HEK293 (cell line): ENCODE data around the gene TSEN54.

ENCODE experiments used
- BCL11B ChIP-seq: fragments of 450-650 bp; formaldehyde crosslinking; IDR thresholded peaks from 2 replicates; pipeline ENCODE4 v1.5.1; 2016; ENCODE audit warnings: low read depth, missing biosample characterization, missing genetic modification characterization
- KLF17 ChIP-seq: fragments of 450-650 bp; formaldehyde crosslinking; IDR thresholded peaks from 2 replicates; pipeline ENCODE4 v1.5.1; 2016; ENCODE audit warnings: missing biosample characterization, missing genetic modification characterization
- KLF9 ChIP-seq: fragments of 450-650 bp; formaldehyde crosslinking; IDR thresholded peaks from 2 replicates; pipeline ENCODE4 v1.5.1; 2016; ENCODE audit warnings: missing biosample characterization, missing genetic modification characterization, low read depth
- MYNN ChIP-seq: fragments of 450-650 bp; formaldehyde crosslinking; IDR thresholded peaks from 2 replicates; pipeline ENCODE4 v1.5.1; 2016; ENCODE audit warnings: missing biosample characterization, missing genetic modification characterization, borderline replicate concordance
- PRDM6 ChIP-seq: fragments of 450-650 bp; formaldehyde crosslinking; IDR thresholded peaks from 2 replicates; pipeline ENCODE4 v1.5.1; 2017; ENCODE audit warnings: missing biosample characterization, missing genetic modification characterization
- WT1 ChIP-seq: fragments of 450-650 bp; formaldehyde crosslinking; IDR thresholded peaks from 2 replicates; pipeline ENCODE4 v1.5.1; 2016; ENCODE audit warnings: missing biosample characterization, missing genetic modification characterization
- YY2 ChIP-seq: fragments of 450-650 bp; formaldehyde crosslinking; IDR thresholded peaks from 2 replicates; pipeline ENCODE4 v1.5.1; 2016; ENCODE audit warnings: missing biosample characterization, missing genetic modification characterization
- ZBTB1 ChIP-seq: fragments of 450-650 bp; formaldehyde crosslinking; IDR thresholded peaks from 2 replicates; pipeline ENCODE4 v1.5.1; 2016; ENCODE audit warnings: missing biosample characterization, missing genetic modification characterization
- ZBTB17 ChIP-seq: fragments of 450-650 bp; formaldehyde crosslinking; IDR thresholded peaks from 2 replicates; pipeline ENCODE4 v1.5.1; 2016; ENCODE audit warnings: missing biosample characterization, missing genetic modification characterization
- ZBTB26 ChIP-seq: fragments of 450-650 bp; formaldehyde crosslinking; optimal IDR thresholded peaks from 2 replicates; pipeline ENCODE3; 2016; ENCODE audit warnings: missing biosample characterization, mild to moderate bottlenecking, missing genetic modification characterization
- ZBTB49 ChIP-seq: fragments of 450-650 bp; formaldehyde crosslinking; IDR thresholded peaks from 2 replicates; pipeline ENCODE4 v1.5.1; 2016; ENCODE audit warnings: missing biosample characterization, missing genetic modification characterization, low read depth
- ZNF146 ChIP-seq: fragments of 450-650 bp; formaldehyde crosslinking; IDR thresholded peaks from 2 replicates; pipeline ENCODE4 v1.5.1; 2016; ENCODE audit warnings: missing biosample characterization, missing genetic modification characterization
- ZNF18 ChIP-seq: fragments of 450-650 bp; formaldehyde crosslinking; IDR thresholded peaks from 2 replicates; pipeline ENCODE4 v1.5.1; 2016; ENCODE audit warnings: missing biosample characterization, missing genetic modification characterization
- ZNF202 ChIP-seq: fragments of 450-650 bp; formaldehyde crosslinking; IDR thresholded peaks from 2 replicates; pipeline ENCODE4 v1.5.1; 2016; ENCODE audit warnings: missing biosample characterization, missing genetic modification characterization, borderline replicate concordance
- ZNF214 ChIP-seq: fragments of 450-650 bp; formaldehyde crosslinking; IDR thresholded peaks from 2 replicates; pipeline ENCODE4 v1.5.1; 2017; ENCODE audit warnings: missing biosample characterization, mild to moderate bottlenecking, missing genetic modification characterization, borderline replicate concordance
- ZNF324 ChIP-seq: fragments of 450-650 bp; formaldehyde crosslinking; IDR thresholded peaks from 2 replicates; pipeline ENCODE4 v1.5.1; 2016; ENCODE audit warnings: missing biosample characterization, missing genetic modification characterization
- ZNF37A ChIP-seq: fragments of 450-650 bp; IDR thresholded peaks from 2 replicates; pipeline ENCODE4 v1.5.1; 2018; ENCODE audit warnings: missing biosample characterization, missing genetic modification characterization
- ZNF518A ChIP-seq: fragments of 450-650 bp; formaldehyde crosslinking; conservative IDR thresholded peaks from 2 replicates; pipeline ENCODE4 v1.5.1; 2016; ENCODE audit warnings: low read depth, missing biosample characterization, missing genetic modification characterization
- ZNF658 ChIP-seq: fragments of 450-650 bp; formaldehyde crosslinking; IDR thresholded peaks from 2 replicates; pipeline ENCODE4; 2016; ENCODE audit warnings: missing biosample characterization, missing genetic modification characterization
- ZNF692 ChIP-seq: fragments of 450-650 bp; formaldehyde crosslinking; IDR thresholded peaks from 2 replicates; pipeline ENCODE4 v1.5.1; 2016; ENCODE audit warnings: missing biosample characterization, missing genetic modification characterization
- ZNF707 ChIP-seq: fragments of 450-650 bp; formaldehyde crosslinking; IDR thresholded peaks from 2 replicates; pipeline ENCODE4 v1.5.1; 2016; ENCODE audit warnings: missing biosample characterization, missing genetic modification characterization
- ZSCAN18 ChIP-seq: fragments of 450-650 bp; formaldehyde crosslinking; IDR thresholded peaks from 2 replicates; pipeline ENCODE4 v1.5.1; 2016; ENCODE audit warnings: missing biosample characterization, missing genetic modification characterization

The TSEN54 gene

GRCh38 chr17:75515496-75516254 lies 653 bp upstream of the TSEN54 start, which contains the start of gene CASKIN2 (continued):
- TF ChIP-seq MYNN (tag by site-specific recombination): peak; percentile 14; the same call in 1 of the 2 replicates
- no peak for TF ChIP-seq ZNF202 (tag by site-specific recombination)
- peak; percentile 52; the same call in 1 of the 2 replicates for TF ChIP-seq ZNF658 (tag by site-specific recombination)
- TF ChIP-seq ZNF707 (tag by site-specific recombination): peak; percentile 24; the same call in 1 of the 2 replicates
- TF ChIP-seq ZBTB1 (tag by site-specific recombination): peak; percentile 66; the same call in 1 of the 2 replicates
- no peak for TF ChIP-seq ZNF146 (tag by site-specific recombination)
- no peak for TF ChIP-seq PRDM6 (tag by site-specific recombination)
- TF ChIP-seq ZBTB17 (tag by site-specific recombination): peak; percentile 79
- peak; percentile 31; the same call in 1 of the 2 replicates for TF ChIP-seq WT1 (tag by site-specific recombination)
- TF ChIP-seq ZNF18 (tag by site-specific recombination): no peak
- TF ChIP-seq ZSCAN18 (tag by site-specific recombination): no peak; the same call in 1 of the 2 replicates
- TF ChIP-seq ZNF324: peak; percentile 82
- no peak for TF ChIP-seq YY2 (tag by site-specific recombination)
- TF ChIP-seq KLF9: no peak
- TF ChIP-seq BCL11B: peak; percentile 91
- no peak for TF ChIP-seq ZNF518A (tag by site-specific recombination)
- TF ChIP-seq ZNF37A (tag by site-specific recombination): no peak
- TF ChIP-seq KLF17: peak; percentile 71; the same call in 1 of the 2 replicates
- no peak for TF ChIP-seq ZBTB49
- TF ChIP-seq ZBTB26 (tag by site-specific recombination): peak; percentile 91
- TF ChIP-seq ZNF214 (tag by site-specific recombination): no peak
- TF ChIP-seq ZNF692 (tag by site-specific recombination): peak; percentile 34; the same call in 1 of the 2 replicates
